ENCODE data around the gene RAB3B.
"Not testable (repeated sequence)": the region's sequence is repeated elsewhere in the genome, so short reads cannot be mapped to it uniquely, and the experiment has no call there.

RAB3B gene

DNA sequence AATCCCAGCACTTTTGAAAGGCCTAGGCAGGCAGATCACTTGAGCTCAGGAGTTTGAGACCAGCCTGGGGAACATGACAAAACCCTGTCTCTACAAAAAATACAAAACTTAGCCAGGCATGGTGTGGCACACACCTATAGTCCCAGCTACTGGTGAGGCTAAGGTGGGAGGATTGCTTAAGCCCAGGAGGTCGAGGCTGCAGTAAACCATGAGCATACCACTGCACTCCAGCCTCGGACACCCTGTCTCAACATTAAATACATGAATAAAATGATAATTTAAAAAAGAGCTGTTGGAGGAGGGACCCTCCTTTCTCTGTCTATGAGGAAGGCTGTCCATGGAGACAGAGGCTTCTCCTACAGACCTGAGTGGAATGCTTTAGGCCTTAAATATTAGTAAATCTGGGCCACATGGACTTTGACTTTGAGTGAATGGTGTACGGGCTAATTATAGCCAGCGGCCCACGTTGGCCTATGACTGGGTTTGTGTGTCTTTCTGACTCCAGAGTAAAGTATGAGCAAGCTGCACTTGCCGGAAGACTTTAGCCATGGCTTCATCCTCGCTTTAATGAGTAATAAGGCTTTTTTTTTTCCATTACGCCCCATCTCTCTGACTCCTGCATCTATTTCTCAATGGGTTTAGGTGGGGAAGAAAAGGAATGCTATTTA, 21.3 kb downstream of the RAB3B start:
- Mint-ChIP-seq H3K27ac (no peak overlapping the region), H3K9me3 (ENCODE audit: low read depth) (no peaks in the 10 kb centered on the region)

DNA sequence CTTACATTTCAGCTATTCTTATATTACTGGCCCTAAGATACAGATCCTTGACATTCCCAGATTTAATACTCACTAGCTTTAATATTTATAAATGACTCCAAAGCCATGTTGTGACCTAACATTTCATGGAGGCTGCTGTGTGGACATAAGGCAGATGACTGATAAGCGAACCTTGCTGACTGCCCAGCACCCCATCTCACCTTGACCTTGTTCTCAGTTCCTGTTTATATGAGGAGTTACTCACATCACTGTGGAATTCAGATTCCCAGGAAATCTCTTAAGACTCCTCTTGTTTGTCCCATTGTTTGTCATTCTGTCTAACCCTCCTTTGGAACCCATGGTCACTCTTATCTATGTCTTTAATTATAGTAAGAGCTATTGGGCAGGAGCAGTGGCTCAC, 21.9 kb downstream of the RAB3B start:
- Mint-ChIP-seq H3K36me3 (no peaks in the 10 kb centered on the region), H3K27me3 (peaks cover 2% of the 10 kb centered on the region), H3K27ac (no peak overlapping the region), H3K4me3 (no peak overlapping the region), H3K9me3 (ENCODE audit: low read depth) (no peaks in the 10 kb centered on the region), H3K4me1 (ENCODE audit: low read depth) (no peaks in the 10 kb centered on the region)

More for the DNA sequence above, 21.3 kb downstream of the RAB3B start:
- no peaks in the 10 kb centered on the region for H3K36me3 Mint-ChIP-seq
- peaks cover 3% of the 10 kb centered on the region for H3K4me1 Mint-ChIP-seq (ENCODE audit: low read depth)
- H3K4me3 Mint-ChIP-seq, result no peak overlapping the region
- peaks cover 2% of the 10 kb centered on the region for H3K27me3 Mint-ChIP-seq

DNA sequence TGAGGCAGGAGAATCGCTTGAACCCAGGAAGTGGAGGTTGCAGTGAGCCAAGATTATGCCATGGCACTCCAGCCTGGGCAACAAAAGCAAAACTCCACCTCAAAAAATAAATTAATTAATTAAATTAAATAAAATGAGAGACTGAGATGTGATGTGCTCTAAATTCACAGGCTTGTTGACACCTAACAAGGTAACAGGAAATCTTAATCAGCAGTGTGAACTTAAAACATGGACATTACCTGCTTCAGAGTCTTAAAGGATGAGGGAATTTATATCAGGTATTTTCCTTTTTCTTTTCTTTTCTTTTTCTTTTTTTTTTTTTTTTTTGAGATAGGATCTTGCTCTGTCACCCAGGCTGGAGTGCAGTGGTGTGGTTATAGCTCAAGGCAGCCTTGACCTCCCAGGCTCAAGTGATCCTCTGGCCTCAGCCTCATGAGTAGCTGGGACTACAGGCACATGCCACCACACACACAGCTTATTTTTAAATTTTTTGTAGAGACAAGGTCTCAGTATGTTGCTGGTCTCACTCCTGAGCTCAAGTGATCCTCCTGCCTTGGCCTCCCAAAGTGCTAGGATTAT, 23.2 kb downstream of the RAB3B start:
- not testable (repeated sequence) for H3K36me3 Mint-ChIP-seq; H3K27ac Mint-ChIP-seq; H3K27me3 Mint-ChIP-seq; H3K4me3 Mint-ChIP-seq; H3K4me1 Mint-ChIP-seq (ENCODE audit: low read depth); H3K9me3 Mint-ChIP-seq (ENCODE audit: low read depth)

DNA sequence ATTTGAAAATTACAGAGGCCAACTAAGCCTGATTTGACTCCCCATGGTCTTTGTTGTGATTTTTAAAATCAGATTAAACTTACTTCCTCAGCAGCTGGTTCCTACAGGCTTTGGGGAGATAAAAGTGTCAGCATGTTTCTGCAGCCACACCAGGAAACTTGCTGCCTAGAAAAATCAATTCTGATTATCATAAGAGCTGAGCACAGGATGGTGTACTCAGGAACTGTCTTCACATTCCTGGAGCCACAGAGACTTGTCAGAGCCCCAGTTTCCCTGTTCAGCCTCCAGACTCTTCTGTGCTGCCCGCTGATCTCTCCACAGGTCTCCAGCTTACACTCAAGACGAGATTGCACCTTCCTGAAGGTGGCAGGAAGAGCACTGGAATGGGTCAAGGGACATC, 23.9 kb downstream of the RAB3B start:
- Mint-ChIP-seq H3K27me3 (peaks cover 2% of the 10 kb centered on the region), H3K4me3 (no peak overlapping the region), H3K27ac (no peak overlapping the region), H3K4me1 (ENCODE audit: low read depth) (no peaks in the 10 kb centered on the region), H3K36me3 (no peaks in the 10 kb centered on the region), H3K9me3 (ENCODE audit: low read depth) (no peaks in the 10 kb centered on the region)

DNA sequence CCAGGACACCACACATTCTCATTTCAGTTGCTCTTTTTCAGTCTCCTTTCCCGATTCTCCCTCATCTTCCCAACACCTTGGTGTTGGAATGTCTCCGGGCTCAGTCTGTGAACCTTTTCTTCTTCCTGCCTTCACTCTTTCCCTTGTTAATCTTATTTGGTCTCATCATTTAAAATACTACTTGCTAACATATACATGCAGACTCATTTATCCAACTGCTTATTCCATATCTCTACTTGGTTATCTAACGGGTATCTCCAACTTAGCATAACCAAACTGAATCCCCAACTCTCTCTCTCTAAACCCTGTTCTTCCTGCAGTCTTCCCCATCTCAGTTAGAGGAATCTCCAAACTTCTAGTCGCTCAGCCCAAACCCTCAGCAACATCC, 26.2 kb downstream of the RAB3B start:
- H3K36me3 Mint-ChIP-seq, result no peaks in the 10 kb centered on the region
- no peak overlapping the region for H3K4me3 Mint-ChIP-seq
- no peaks in the 10 kb centered on the region for H3K4me1 Mint-ChIP-seq (ENCODE audit: low read depth)

DNA sequence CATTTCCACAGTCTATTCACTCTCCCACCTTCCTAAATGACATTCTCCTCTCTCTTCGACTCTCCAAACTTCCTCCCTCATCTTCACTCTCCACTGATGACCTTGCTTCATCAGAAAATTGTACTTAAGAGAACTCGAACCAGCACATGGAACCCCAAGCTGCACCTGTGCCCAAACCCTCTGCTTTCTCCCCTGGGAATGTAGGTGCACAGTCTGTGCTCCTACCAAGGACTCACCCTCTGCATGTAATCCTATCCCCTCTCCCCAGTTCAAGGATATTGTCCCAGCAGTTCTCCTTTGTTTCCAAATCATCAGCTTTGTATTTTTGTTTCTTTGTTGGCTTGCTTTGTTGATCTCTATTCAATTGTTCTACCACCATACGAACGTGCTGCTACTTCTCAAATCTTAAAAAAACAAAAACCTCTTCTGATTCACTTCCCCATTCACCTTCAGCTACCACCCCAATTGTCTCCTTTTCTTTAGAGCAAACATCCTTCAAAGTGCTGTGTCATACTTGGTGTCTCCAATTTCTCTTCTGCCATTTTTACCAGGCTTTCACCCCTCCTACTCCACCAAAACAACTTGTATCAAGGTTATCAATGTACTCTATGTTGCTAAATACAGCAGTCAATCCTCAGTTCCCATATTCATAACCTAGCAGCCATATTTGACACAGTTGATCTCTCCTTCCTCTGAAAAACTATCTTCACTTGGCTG, 26.8 kb downstream of the RAB3B start:
- Mint-ChIP-seq H3K27me3 (peaks cover 3% of the 10 kb centered on the region), H3K27ac (no peak overlapping the region), H3K4me1 (ENCODE audit: low read depth) (no peaks in the 10 kb centered on the region), H3K9me3 (ENCODE audit: low read depth) (no peaks in the 10 kb centered on the region), H3K4me3 (no peak overlapping the region), H3K36me3 (no peaks in the 10 kb centered on the region)

More for the DNA sequence above, 26.2 kb downstream of the RAB3B start:
- Mint-ChIP-seq H3K27me3 (peaks cover 3% of the 10 kb centered on the region), H3K27ac (no peak overlapping the region), H3K9me3 (ENCODE audit: low read depth) (no peaks in the 10 kb centered on the region)

DNA sequence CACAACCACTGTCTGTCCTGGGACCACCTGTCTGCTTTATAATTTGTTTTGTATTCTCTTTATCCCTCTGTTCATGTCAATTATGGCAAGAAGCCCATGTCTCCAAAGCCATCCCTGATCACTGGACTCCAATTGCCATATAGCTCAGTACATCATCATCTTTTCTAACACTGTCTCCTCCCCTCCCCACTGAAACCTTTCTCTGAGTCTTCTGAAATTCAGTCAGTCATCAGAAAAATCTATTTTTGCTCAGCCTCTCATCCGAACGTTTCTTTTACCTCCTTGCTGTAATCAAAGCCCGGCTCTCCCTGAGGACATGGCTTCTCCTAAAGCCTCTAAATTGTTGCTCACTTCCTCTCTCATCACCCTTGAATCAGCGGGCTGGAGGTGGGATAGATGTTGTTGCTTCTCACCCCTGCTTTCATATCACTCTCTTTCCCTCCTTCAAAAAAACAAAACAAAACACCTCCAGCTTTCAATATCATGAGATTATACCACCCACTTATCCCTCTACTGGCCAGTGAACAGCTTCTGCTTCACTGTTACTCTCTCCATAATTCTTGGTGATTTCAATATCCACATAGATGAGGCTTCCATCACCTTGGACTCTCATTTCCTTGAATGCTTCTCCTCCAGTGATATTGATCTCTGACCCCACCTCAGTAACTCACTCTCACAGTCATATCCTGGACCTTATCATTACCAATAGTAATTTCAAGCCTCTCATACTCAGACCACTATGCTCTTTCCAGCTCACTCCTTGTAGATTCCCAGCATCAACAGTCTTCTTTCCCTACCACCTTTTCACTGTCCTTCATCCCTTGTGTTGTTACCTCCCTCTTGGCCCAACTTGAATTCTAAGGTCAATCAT, 27.8 kb downstream of the RAB3B start:
- peaks cover 3% of the 10 kb centered on the region for H3K27me3 Mint-ChIP-seq
- H3K27ac Mint-ChIP-seq, result no peak overlapping the region
- H3K9me3 Mint-ChIP-seq (ENCODE audit: low read depth), result no peaks in the 10 kb centered on the region
- no peak overlapping the region for H3K4me3 Mint-ChIP-seq
- H3K4me1 Mint-ChIP-seq (ENCODE audit: low read depth), result no peaks in the 10 kb centered on the region
- no peaks in the 10 kb centered on the region for H3K36me3 Mint-ChIP-seq

GRCh38 chr1:51961954-51962353, 28.5 kb downstream of the RAB3B start:
- no peak overlapping the region for H3K27ac Mint-ChIP-seq
- no peak overlapping the region for H3K4me3 Mint-ChIP-seq
- no peaks in the 10 kb centered on the region for H3K4me1 Mint-ChIP-seq (ENCODE audit: low read depth)
- H3K9me3 Mint-ChIP-seq (ENCODE audit: low read depth), result no peaks in the 10 kb centered on the region
- no peaks in the 10 kb centered on the region for H3K36me3 Mint-ChIP-seq
- peaks cover 3% of the 10 kb centered on the region for H3K27me3 Mint-ChIP-seq

DNA sequence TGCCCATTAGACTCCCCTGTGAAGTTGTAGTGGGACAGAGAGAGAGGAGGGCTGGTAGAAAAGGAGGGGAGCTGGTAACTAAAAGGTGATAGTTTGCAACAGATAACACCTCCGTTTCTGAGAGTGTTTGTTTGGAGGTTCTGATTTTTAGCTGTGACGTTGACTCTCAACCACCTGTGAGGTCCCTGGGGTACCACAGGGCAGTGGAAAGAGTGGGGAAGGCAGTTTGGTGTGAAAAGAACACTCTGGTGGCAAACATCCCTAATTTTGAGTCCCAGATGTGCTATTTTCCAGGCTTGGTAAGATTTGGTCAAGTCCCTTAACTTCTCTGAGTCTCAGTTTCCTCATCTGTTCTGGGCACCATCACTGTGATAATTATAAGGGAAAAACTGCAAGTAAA, 29.3 kb downstream of the RAB3B start:
- Mint-ChIP-seq H3K4me1 (ENCODE audit: low read depth) (no peaks in the 10 kb centered on the region), H3K27ac (no peak overlapping the region), H3K4me3 (no peak overlapping the region), H3K27me3 (peaks cover 3% of the 10 kb centered on the region), H3K36me3 (no peaks in the 10 kb centered on the region), H3K9me3 (ENCODE audit: low read depth) (no peaks in the 10 kb centered on the region)

GRCh38 chr1:51960262-51960661, 30.2 kb downstream of the RAB3B start:
- Mint-ChIP-seq H3K36me3 (no peaks in the 10 kb centered on the region), H3K4me3 (no peak overlapping the region), H3K27ac (no peak overlapping the region), H3K27me3 (peaks cover 3% of the 10 kb centered on the region), H3K9me3 (ENCODE audit: low read depth) (no peaks in the 10 kb centered on the region), H3K4me1 (ENCODE audit: low read depth) (no peaks in the 10 kb centered on the region)

GRCh38 chr1:51958824-51959223, 31.7 kb downstream of the RAB3B start:
- Mint-ChIP-seq H3K36me3 (no peaks in the 10 kb centered on the region), H3K9me3 (ENCODE audit: low read depth) (no peaks in the 10 kb centered on the region), H3K27me3 (peaks cover 3% of the 10 kb centered on the region), H3K4me3 (no peak overlapping the region), H3K27ac (no peak overlapping the region), H3K4me1 (ENCODE audit: low read depth) (no peaks in the 10 kb centered on the region)

- H3K9me3 Mint-ChIP-seq (ENCODE audit: low read depth), result no peaks in the 10 kb centered on the region
- H3K4me3 Mint-ChIP-seq, result no peak overlapping the region
- no peaks in the 10 kb centered on the region for H3K4me1 Mint-ChIP-seq (ENCODE audit: low read depth)
- peaks cover 3% of the 10 kb centered on the region for H3K27me3 Mint-ChIP-seq
- no peaks in the 10 kb centered on the region for H3K36me3 Mint-ChIP-seq
- no peak overlapping the region for H3K27ac Mint-ChIP-seq
These were observed 32.9 kb downstream of the RAB3B start for GRCh38 chr1:51957618-51958017.

GRCh38 chr1:51956528-51957509, 33.7 kb downstream of the RAB3B start:
- Mint-ChIP-seq H3K4me3 (no peak overlapping the region), H3K36me3 (no peaks in the 10 kb centered on the region), H3K9me3 (ENCODE audit: low read depth) (no peaks in the 10 kb centered on the region), H3K4me1 (ENCODE audit: low read depth) (no peaks in the 10 kb centered on the region), H3K27me3 (peaks cover 3% of the 10 kb centered on the region), H3K27ac (no peak overlapping the region)
